ENCODE results near the gene ROCK2. TPM values are rescaled to one million over a fixed set of nuclear protein-coding genes. Genes with fewer than 3 reads are reported as not detected.

The ROCK2 gene
- total and polyA plus RNA-seq, 9 of the 15 experiments (the other 6 are each of a cell fraction or from before 2014, with no cell fraction given): 4.9 to 30.6 (median 14.3) TPM

GRCh38 chr2:11344342-11344955, at the start of gene ROCK2 (continued):
- TF ChIP-seq KLF6 (CRISPR knock-in tag; IDR thresholded peaks at IDR 0.05; ENCODE audit: borderline replicate concordance) (no peak), JUN (IDR thresholded peaks at IDR 0.05; ENCODE audit: borderline replicate concordance, low read depth, low read length) (no peak), JUN (CRISPR knock-in tag; IDR thresholded peaks at IDR 0.05; ENCODE audit: borderline replicate concordance) (no peak), CHCHD3 (CRISPR knock-in tag; IDR thresholded peaks at IDR 0.05) (no peak), ERF (CRISPR knock-in tag; IDR thresholded peaks at IDR 0.05) (no peak), AFF1 (IDR thresholded peaks at IDR 0.05; ENCODE audit: low read depth in 1 of 2, partially characterized antibody in 2 of 2) (no peak)
- TF ChIP-seq, protein P1, sequence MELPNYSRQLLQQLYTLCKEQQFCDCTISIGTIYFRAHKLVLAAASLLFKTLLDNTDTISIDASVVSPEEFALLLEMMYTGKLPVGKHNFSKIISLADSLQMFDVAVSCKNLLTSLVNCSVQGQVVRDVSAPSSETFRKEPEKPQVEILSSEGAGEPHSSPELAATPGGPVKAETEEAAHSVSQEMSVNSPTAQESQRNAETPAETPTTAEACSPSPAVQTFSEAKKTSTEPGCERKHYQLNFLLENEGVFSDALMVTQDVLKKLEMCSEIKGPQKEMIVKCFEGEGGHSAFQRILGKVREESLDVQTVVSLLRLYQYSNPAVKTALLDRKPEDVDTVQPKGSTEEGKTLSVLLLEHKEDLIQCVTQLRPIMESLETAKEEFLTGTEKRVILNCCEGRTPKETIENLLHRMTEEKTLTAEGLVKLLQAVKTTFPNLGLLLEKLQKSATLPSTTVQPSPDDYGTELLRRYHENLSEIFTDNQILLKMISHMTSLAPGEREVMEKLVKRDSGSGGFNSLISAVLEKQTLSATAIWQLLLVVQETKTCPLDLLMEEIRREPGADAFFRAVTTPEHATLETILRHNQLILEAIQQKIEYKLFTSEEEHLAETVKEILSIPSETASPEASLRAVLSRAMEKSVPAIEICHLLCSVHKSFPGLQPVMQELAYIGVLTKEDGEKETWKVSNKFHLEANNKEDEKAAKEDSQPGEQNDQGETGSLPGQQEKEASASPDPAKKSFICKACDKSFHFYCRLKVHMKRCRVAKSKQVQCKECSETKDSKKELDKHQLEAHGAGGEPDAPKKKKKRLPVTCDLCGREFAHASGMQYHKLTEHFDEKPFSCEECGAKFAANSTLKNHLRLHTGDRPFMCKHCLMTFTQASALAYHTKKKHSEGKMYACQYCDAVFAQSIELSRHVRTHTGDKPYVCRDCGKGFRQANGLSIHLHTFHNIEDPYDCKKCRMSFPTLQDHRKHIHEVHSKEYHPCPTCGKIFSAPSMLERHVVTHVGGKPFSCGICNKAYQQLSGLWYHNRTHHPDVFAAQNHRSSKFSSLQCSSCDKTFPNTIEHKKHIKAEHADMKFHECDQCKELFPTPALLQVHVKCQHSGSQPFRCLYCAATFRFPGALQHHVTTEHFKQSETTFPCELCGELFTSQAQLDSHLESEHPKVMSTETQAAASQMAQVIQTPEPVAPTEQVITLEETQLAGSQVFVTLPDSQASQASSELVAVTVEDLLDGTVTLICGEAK (IDR thresholded peaks at IDR 0.05): peak; percentile 64
- TF ChIP-seq, protein P1 (CRISPR knock-in tag; IDR thresholded peaks at IDR 0.05): no peak
- TF ChIP-seq, protein P2, sequence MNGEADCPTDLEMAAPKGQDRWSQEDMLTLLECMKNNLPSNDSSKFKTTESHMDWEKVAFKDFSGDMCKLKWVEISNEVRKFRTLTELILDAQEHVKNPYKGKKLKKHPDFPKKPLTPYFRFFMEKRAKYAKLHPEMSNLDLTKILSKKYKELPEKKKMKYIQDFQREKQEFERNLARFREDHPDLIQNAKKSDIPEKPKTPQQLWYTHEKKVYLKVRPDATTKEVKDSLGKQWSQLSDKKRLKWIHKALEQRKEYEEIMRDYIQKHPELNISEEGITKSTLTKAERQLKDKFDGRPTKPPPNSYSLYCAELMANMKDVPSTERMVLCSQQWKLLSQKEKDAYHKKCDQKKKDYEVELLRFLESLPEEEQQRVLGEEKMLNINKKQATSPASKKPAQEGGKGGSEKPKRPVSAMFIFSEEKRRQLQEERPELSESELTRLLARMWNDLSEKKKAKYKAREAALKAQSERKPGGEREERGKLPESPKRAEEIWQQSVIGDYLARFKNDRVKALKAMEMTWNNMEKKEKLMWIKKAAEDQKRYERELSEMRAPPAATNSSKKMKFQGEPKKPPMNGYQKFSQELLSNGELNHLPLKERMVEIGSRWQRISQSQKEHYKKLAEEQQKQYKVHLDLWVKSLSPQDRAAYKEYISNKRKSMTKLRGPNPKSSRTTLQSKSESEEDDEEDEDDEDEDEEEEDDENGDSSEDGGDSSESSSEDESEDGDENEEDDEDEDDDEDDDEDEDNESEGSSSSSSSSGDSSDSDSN (IDR thresholded peaks at IDR 0.05; ENCODE audit: borderline replicate concordance in 1 of 2, low read depth in 2 of 2, low read length in 2 of 2): peak; percentile 63 to 79; a peak in 3 of 4 replicates
